ENCODE data around the gene HNRNPC.

DNA sequence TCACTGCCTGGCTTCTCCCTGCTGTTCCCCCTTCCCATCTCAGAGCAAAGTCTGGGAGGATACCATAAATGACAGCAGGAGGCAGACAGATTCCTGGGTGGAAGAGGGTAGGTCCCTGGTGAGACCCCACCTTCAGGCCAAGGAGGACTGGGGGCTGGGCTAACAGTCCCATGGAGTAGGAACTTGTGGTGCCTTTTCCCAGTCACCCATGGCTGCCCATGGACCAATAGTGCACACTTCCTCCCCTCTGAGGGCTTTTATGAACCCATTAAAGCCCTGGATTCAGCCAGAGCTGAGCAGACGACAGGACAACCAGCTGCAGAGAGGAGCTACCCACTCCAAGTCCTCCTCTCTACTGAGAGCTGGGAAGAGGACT, 76.8 kb downstream of the HNRNPC start:
- TF ChIP-seq POLR2A (IDR thresholded peaks at IDR 0.05): no peak
- TF ChIP-seq, protein P1, sequence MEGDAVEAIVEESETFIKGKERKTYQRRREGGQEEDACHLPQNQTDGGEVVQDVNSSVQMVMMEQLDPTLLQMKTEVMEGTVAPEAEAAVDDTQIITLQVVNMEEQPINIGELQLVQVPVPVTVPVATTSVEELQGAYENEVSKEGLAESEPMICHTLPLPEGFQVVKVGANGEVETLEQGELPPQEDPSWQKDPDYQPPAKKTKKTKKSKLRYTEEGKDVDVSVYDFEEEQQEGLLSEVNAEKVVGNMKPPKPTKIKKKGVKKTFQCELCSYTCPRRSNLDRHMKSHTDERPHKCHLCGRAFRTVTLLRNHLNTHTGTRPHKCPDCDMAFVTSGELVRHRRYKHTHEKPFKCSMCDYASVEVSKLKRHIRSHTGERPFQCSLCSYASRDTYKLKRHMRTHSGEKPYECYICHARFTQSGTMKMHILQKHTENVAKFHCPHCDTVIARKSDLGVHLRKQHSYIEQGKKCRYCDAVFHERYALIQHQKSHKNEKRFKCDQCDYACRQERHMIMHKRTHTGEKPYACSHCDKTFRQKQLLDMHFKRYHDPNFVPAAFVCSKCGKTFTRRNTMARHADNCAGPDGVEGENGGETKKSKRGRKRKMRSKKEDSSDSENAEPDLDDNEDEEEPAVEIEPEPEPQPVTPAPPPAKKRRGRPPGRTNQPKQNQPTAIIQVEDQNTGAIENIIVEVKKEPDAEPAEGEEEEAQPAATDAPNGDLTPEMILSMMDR (IDR thresholded peaks at IDR 0.05): no peak

All from thyroid gland (tissue), 4 donors.